ENCODE measurements around the gene GPBP1.

The GPBP1 gene

DNA sequence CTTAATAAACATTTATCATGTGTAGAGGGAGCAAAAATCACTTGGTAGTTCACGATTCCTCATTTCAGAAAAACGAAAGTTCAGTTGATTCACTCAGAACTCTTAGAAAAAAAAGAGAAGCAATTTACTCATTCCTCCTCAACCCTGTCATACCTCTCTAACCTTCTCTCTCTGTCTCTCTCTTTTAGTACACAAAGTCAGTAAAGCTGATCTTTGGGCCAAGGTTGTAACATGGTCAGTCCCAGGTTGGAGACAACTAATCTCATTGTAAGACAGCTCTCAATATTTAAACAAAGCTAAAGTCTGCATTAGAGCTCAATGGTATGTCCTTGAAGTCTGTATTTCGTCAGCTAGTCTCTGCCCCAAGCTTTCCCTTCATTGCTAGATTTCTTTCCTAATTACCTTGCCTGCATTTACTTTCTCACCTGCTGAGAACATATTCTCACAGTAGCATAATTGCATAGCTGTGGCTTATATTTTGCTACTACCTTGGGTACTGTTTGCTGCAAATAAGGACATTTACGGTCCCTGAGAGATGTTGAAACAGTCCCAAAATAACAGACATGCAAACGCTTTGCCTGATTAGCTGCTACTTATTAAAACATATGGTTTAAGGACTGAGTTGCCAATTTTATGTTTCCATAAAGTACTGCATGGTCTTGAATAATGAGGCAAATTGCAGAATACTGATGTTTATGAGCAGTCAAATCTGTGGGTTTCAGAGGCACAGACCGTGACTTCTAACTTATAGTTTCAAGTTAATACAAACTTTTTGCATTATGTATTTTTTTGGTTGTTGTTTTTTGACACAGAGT, 138.3 kb downstream of the GPBP1 start:
- TF ChIP-seq, protein P1, sequence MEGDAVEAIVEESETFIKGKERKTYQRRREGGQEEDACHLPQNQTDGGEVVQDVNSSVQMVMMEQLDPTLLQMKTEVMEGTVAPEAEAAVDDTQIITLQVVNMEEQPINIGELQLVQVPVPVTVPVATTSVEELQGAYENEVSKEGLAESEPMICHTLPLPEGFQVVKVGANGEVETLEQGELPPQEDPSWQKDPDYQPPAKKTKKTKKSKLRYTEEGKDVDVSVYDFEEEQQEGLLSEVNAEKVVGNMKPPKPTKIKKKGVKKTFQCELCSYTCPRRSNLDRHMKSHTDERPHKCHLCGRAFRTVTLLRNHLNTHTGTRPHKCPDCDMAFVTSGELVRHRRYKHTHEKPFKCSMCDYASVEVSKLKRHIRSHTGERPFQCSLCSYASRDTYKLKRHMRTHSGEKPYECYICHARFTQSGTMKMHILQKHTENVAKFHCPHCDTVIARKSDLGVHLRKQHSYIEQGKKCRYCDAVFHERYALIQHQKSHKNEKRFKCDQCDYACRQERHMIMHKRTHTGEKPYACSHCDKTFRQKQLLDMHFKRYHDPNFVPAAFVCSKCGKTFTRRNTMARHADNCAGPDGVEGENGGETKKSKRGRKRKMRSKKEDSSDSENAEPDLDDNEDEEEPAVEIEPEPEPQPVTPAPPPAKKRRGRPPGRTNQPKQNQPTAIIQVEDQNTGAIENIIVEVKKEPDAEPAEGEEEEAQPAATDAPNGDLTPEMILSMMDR (IDR thresholded peaks at IDR 0.05; ENCODE audit: low read depth, low read length): no peak
- H3K4me1 ChIP-seq: no peaks in the 10 kb centered on the region
- H3K36me3 ChIP-seq: no peaks in the 10 kb centered on the region
- H3K27me3 ChIP-seq: no peaks in the 10 kb centered on the region
- no peaks in the 10 kb centered on the region for H3K9me3 ChIP-seq
- DNase-seq: no peak
- no peak overlapping the region for H3K4me3 ChIP-seq (ENCODE audit: low read depth, low read length)

DNA sequence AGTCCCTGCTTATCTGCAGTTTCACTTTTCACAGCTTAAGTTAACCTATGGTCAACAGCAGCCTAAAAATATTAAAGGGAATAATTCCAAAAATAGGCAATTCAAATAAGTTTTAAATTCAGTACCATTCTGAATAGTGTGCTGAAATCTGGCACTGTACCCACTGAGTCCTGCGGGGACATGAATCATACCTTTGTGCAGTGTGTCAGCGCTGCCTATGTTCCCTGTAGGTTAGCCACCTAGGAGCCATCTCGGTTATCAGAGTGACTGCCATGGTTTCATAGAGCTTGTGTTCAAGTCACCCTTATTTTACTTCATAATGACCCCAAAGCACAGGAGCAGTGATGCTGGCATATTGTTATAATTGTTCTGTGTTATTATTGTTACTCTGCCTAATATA, 139.9 kb downstream of the GPBP1 start:
- DNase-seq: no peak
- TF ChIP-seq, protein P1 (IDR thresholded peaks at IDR 0.05; ENCODE audit: low read depth, low read length): no peak
- Histone ChIP-seq H3K36me3 (no peaks in the 10 kb centered on the region), H3K9me3 (no peaks in the 10 kb centered on the region), H3K27me3 (no peaks in the 10 kb centered on the region), H3K4me1 (no peaks in the 10 kb centered on the region), H3K4me3 (ENCODE audit: low read depth, low read length) (no peak overlapping the region)
